Activated T-cell treated with anti-CD3 and anti-CD28 coated beads, Interleukin-2, amount 50 U/mL, for 1 hour (primary cell): ENCODE results near the gene MRPS18B.
A peak's percentile ranks its signal among the peaks of the same experiment; 100 is the strongest.

ENCODE experiments used
- DNase-seq: peaks from one replicate; pipeline ENCODE4 v3.0.0-alpha.2; 2020

The MRPS18B gene

DNA sequence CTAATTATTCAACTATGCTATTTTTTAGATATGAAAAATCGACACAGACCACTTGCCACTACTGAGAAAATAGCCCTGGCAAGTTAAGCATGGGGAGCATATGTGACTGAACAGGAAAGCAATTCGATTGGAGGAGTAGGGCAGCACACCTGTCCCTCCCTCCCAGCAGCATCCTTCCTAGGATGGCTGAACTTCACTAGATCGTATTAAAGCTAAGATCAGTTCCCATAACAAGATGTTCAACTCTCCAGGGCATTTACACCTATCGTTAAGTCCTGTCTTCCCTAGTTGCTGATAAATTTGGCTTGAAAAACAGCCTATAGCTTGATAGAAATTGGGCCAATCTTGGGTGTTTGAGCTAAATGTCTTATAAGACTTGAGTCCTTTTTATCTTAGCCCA is 7.6 kb upstream of the MRPS18B start:
- DNase-seq = no peak

DNA sequence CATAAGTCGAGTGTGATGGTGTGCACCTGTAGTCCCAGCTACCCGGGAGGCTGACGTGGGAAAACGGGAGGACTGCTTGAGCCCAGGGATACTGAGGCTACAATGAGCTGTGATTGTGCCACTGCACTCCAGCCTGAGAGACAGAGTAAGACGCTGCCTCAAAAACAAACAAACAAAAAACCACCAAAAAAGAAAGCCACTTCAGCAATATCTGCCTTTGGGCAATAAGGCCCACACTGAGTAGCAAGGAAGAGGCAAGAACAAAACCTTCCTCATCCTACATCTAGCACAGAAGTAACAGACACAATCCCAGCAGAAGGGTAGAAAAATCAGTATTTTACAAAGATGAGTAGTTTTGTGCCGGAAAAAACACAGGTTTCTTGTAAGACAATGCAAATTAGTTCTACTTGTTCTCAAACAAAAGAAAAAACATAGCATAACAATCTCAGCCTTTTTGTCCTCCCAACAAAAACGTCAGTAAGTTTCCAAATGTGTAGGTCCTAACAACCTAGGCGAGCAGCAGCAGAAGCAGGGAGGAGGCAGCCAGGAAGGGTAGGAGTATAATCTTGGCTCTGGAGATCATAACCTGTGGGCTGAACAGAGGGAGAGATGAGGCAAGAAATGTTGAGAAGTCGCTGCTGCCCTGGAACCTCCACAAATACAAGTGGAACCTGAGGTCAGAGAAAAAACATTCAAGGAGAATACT is 6.3 kb upstream of the MRPS18B start:
- DNase-seq = no peak

DNA sequence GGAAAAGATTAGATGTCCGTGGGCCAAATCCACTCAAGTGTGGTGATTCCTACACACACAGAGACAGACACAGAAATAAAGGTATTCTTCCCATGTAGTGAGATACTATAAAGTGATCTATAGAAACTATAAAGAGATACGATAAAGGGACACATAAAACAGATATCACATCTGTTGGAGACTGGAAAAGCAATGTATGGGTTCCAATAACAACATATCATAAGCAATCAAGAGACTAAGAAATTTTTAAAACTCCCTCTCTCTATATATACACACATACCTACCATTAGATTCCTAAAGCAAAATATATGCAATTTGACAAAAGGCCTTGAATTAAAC is 5.8 kb upstream of the MRPS18B start:
- no peak for DNase-seq

DNA sequence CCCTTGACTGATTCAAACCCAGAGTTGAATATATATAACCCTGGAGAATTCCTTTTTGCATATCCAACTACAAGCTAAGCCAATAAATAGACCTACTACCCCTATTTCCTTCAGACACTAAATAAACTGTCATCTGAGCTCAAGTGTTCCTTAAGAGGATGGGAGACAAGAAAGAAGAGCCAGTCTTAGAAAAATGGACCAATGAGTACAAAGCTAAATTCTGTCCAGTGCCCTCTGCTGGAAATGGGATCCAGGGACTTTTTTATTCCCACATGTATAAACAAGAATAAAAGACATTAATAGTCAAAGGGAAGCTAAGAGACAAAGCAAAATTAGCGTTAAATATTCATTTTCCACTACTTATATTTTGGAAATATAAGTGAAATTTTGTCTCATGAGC is 5.4 kb upstream of the MRPS18B start:
- no peak for DNase-seq

DNA sequence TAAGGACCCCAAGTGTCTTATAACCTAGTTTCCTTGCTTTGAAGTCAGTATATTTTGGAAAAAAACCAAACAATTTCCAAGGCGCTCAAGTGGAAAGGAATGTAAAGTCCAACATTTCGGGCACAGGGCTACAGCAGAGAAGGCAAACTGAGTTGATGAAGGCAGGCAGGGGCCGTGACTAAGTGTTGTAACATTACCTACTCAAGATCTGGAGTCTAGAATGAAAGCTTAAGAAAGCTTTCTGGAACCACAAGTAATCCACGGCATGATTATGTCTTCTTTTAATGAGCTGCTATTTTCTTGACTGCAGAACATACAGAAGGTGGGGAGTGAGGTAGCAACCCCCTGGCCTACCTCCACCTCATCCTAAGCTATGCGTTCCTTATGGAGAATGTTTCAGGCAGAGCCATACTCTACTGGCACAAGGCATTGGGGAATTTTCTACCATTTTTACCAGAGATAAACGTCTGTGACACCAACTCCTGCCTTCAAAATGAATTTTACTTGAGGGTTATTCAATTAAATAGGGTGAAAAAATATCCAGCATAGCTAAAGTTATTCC is 4.9 kb upstream of the MRPS18B start:
- DNase-seq = no peak

DNA sequence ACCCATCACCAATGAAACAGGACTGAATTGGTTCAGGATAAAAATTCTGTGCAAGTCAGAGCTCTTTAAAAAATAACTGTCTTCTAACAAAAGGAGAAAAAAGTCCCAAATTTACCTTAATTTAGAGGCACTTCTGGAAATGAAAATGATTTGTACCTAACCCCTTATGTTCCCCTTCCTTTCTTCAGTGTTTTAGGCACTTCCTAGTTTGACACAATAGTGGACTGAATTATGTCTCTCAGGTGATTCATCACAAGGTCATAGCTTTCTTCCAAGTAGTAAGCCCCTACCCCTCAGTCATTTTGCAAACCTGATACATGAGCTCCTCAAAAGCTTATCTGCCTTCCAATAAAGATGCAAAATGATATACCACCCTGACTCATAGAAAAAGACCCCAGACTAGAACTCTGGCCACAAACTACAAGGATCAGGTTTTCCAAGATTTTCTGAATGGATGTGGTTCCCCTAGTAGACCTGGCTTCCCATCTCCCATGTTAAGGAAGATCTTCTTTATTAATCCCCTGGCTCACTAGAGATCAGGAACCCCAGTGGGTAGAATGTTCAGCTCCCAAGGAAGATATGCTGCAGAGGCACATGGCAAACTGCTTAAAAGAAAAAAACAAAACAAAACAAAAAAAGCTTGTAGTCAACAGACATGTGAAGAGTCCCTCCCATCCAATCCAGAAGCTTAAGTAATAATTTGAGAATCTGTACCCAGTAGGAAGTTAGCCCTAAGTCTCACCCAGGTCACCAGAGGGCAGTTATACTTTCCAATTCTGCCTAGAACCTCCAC is 4.2 kb upstream of the MRPS18B start:
- DNase-seq = no peak

DNA sequence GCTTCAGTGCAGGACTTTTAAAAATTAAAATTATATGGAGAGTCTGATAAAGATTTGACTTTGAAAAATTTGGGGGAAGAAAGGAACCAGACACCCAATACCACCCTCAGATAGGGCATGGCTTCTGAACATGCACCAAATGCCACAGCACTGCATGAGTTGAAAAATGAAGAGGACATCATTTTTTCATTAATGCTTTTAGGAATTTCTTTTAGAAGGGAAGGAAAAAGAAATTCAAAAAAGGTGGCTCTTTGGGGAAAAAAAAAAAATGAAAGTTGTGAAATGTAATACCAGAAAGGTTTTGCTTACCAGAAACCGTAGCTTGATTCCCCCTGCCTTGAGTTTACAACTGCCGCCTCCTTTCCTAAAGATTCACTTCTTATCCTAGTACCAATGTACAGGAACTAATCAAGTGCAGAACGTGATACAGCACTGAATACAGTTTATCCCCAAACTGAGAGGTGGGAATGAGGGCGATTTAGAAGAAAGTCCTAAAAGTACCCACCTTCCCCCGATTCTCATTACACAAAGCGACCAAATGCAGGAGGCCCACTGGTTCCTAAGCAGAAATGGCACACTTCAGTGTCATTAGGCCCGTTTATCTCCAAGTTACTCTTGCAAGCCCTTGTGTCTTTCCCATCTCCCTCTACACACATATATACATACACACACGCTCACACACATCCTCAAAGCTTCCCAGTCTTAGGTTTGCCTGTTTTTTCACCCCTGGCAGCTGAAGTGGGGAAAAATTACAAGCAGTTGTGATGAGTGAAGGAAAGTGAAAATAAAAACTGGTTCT is 3.4 kb upstream of the MRPS18B start:
- DNase-seq = no peak

DNA sequence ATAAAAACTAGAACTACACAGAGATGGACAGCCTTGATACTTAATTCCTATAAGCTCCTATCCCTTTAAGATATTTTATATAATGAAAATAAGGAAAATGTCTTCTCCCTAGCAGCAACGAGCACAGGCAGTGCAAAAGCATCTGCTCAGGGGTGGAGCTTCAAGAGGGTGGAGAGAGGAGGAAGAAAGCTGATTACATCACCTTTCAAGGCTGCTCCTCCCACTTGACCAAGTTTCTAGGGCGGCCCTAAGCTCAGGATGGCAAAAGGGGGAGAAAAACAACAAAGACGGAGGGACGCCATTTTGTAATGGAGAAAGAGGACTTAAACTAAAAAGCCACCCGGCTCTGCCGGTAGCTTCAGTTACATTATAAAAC is 2.8 kb upstream of the MRPS18B start:
- DNase-seq = peak; percentile 71

DNA sequence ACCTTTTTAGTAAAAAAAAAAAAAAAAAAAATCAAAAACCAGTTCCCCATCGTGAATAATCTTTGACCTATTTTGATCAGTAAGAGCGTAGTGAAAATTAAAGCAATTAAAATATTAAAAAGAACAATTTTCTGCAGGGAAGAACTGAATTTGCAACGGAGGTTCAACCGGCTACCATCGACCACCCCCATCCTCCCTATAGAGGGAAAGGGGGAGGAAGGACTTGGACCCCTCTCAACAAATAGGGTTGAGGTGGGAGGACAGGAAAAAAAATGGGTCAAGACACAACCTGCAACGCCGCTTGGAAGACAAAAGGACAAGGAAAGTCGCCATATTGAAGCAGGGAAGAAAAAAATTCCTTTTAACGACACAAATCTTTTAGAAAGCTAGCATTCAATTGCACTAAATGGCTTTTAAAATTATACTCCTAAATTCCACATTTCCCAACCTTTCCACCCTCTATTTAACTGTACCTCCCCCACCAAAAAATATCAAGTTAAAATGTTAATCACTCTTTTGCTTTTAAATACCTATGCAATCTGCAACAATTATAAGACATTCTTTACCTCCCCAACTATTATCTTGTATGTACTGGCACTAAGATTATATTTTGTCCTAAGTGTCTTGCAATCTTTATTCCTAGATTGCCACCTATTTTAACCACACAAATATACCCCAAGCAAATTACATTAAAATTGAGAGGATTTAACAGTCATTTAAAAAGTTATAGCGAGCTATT is 2.3 kb upstream of the MRPS18B start:
- peak; percentile 61 for DNase-seq

DNA sequence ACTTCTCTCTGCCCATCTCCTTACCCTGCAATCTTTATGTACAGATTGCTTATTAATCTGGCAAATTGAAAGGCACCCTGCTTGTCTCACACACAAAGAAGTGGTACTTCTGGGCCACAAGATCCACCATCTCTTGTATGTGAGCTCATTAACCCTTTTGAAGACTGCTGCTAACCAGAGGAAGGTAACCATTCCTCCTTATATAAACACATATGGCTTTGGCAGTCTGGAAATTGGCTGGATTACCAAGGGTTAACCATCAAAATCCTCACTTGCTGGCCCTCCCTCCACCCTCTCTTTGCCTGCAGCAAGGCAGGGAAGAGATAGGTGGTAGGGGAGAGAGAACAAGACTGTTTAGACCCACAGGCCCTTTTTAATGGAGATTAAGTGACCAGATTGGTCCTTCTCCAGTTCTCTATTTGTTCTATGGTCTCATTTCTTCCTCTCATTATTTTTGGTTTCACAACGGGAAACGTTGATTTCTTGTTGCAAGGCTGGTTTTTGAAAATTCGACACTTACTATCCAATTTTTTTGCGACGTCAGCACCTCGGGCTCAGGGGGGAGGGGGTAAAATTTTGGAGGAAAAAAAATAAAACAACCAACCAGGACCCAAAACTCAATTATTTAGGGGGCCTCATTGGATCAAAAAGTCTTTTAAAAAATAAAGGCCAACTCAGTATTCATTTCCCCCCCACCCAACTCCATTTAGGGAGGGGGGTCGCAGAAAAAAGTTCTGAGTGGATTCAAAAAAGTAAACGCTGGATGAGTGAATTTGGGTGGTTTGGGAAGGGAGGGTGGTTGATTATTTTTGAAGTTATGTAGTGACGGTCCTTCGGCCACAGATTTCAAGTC is 1.5 kb upstream of the MRPS18B start:
- DNase-seq = peak; percentile 60

DNA sequence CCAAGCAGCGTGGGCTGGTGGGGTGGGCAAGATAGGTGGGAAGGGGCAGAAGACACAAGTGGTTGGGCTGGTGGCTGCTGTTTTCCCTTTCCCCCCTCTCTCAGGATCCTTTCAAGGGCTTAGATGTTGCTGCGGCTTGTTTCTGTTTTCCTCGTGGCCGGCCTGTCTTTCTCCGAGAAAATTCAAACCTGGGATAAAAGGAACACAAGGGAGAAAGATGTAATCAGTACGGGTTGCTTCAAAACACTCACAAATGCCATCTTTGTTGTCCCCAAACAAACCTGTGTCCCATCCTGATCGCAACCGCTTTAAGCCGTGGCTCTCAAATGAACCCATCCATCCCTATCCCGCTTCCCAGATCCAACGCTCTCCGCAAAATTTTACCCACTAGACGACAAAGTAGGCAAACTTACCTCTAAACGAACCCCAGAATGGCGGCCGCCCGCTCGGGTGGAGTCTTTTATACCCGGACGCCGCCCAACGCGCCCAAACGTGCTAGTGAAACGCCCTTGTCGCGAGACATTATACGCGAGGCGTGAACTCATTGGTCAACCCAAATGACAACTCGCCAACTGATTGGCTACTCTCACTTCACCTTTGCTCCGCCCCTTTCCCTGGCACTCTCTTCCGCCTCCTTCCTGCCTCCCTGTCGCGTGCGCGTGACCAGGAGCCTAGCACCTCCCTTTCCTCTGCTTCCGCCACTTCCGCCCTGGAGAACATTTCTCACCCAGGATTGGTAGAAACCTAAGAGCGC is 652 bp upstream of the MRPS18B start, which contains the start of gene PPP1R10:
Gene PPP1R10, minus strand, starts transcription at position 433 of the 754 bp plus-strand sequence. CDS start 7,299 bp downstream, outside the sequence.
- peak; percentile 93 for DNase-seq

DNA sequence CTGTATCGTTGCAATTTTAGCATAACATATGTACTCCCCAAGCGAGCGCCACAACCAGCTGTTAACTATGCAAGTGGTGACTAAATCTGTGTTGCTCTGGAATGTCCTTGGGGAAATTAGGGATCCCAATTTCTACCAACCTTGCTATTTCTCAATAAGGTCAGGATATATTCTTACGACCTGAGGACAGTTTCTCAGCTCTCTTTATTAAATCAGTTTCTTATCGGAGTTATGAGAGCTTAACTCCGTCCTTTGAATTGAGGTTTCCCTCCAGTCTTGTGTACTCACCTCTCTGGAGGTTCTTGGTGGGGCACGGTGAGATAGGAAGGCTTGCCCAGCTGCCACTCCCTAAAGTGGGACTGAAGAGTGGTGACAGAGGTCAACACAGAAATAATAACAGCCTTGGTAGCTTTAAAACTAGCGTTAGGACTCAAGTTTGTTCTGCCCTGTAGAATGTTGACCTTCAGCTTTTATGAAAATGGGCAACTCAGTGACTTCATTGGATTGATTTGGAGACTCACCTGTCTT is 694 bp downstream of the MRPS18B start:
- DNase-seq = no peak

DNA sequence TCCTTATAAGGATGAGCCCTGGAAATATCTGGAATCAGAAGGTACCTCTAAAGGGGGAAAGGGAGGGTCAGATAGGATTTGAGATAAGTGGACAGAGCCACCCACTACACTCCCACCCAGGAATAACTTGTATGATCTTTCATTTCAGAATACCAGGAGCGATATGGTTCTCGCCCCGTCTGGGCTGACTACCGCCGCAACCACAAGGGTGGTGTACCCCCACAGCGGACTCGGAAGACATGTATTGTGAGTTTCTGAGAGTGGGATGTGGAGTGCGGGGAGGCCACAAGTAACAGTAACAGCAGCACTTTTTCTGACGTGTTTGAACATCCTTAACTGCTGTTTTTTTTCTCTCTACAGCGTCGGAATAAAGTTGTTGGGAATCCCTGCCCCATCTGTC is 1.9 kb downstream of the MRPS18B start:
- DNase-seq = no peak

DNA sequence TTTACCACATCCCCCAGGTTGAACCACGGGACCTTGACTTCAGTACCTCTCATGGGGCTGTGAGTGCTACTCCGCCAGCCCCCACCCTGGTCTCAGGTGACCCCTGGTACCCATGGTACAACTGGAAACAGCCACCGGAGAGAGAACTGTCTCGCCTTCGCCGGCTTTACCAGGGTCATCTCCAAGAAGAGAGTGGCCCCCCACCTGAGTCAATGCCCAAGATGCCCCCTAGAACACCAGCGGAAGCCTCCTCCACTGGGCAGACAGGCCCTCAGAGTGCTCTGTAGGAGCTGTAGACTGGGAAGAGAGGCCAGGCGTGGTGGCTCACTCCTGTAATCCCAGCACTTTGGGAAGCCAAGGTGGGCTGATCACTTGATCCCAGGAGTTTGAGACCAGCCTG is 7.9 kb downstream of the MRPS18B start:
- no peak for DNase-seq

DNA sequence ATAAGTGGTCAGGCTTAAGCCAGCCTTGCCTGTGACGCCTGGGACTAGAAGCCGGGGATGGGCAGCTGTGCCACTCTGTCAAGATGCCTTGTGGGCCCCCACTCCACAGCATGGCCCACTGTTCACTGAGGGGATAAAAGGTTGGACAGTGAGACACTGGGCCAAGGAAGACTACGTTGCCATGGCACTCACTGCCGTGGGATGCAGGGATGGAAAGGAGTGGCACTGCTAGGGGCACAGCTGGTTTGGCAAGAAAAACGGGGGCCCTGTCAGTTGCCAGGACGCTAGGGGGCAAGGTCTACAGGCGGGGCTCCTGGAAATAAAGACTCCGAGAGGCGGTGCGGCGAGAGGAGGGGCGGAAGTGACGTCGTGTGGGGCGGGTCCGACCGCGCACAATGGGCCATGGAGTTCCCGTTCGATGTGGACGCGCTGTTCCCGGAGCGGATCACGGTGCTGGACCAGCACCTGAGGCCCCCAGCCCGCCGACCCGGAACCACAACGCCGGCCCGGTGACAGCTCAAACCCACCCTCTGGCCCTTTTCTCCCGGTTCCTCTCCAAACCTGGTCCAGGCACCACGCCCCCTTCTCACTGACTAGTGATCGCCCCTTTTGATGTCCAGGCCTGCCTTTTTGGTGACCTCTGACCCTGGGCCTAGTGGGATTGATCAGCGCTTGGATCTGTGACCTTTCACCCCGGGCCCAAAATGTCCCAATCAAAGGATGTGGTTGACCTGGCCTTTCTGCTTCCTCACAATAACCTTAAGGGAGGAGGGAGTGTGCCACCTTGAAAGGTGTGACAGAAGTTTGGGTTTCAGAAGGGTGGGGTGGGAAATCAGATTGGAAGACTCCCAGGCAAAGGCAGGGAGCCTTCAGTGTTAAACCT is 9.1 kb downstream of the MRPS18B start, which contains the start of gene ATAT1:
Gene ATAT1, plus strand, starts transcription at position 391 of the 883 bp plus-strand sequence.
- DNase-seq = peak; percentile 90

DNA sequence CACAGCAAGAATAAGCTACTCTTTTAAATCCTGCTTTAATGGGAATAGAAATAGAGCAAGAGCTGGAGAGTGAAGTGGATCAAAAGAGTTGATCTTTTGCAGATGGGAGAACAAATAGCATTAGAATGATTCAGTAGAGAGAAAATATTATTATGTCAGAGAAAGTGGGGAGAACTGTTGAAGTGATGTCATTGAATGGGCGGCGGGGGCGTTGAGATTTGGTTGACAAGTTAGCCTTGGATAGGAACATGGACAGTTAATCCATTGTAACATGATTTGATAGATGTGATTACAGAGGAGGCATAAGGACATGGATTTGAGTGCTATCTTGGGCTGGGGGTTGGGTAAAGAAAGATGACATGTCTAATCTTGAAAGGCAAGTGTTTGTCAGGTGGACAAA is 18.2 kb downstream of the MRPS18B start:
- no peak for DNase-seq

DNA sequence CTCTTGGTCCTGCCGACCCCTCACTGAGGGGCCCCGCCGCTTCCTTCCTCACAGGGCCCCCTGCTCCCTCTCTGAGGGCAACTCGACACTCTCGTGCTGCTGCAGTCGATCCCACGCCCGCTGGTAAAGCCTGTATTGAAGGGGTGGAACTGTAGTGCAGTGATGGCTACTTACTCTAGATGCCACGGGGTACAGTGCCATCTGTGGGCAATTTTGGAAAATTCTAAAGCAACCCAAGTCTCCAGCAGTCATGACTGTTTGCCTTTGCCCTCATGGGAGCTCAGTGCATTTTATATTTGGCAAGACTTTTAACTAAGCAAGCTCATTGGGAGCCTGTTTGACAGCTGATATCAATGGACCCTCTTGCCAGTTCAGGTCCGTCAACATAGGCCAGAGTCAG is 22.8 kb downstream of the MRPS18B start:
- no peak for DNase-seq

DNA sequence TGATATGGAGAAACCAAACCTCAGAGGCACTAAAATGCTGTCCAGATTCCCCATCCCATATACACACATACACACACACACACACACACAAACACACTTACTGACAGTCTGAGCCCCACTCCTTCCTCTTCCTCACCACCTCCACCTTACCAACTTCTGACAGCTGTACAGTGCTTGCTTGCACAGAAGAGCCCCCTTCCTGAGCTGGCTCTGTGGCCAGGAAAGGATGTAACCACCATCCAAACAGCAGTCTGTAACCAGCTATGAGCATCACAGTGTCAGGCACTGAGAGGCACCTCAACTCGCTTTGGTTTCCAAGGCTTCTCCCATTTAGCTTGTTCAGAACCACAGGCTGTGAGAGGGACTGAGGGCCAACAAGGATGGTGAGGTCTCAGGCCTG is 23.4 kb downstream of the MRPS18B start:
- no peak for DNase-seq

DNA sequence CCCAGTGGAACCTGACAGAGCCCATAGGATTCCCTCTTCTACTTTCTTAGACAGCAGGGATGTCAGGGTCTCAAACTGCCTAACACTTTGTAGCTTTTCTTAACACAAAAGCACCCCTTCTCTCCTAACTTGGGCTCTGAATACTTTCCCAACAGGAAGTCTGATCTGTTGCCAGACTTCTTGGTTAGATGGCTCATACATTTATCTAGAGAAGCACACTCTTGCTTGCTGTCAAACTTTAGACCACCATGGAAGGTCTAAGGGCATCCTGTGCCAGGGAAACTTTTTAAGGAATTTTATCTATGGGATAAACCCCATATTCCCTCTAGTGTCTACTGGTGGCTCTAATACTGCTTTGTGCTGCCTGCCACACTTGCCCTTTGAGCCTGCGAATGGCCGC is 26.0 kb downstream of the MRPS18B start:
- DNase-seq = no peak

DNA sequence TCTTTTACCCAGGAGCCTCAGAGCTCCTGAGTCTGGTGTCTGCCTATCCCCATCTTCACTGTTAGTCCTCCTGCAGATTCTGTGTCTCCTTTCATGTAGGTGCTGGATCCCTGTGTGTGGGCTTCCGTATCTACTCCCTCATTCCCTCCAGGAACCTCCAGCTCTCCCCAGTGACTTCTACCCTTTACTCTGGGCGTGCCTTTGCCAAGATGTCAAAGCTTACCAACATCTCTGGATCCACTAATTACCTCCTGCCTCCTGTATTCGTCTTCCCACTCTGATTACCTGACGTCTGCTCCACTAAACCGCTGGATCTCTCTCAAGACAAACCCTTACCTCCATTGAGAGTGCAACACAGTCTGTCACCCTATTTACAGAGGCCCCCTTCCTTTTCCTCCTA is 27.1 kb downstream of the MRPS18B start:
- DNase-seq = no peak
